Nephron progenitor cell (in vitro differentiated cells): Measurements from ENCODE around the gene PDPK1.
"Not testable (repeated sequence)": the region's sequence is repeated elsewhere in the genome, so short reads cannot be mapped to it uniquely, and the experiment has no call there.

Experiments
- DNase-seq: peaks from one replicate; pipeline ENCODE4 v3.0.0; 2021
- H3K27ac Mint-ChIP-seq: 2 replicates; pipeline ENCODE4 v1.8.0; 2021; ENCODE audit warnings: mild to moderate bottlenecking, moderate library complexity, mixed read lengths
- H3K27me3 Mint-ChIP-seq: 2 replicates; pipeline ENCODE4 v1.8.0; 2021; ENCODE audit warnings: mild to moderate bottlenecking, low read depth, mixed read lengths; ENCODE audit not compliant: poor library complexity
- H3K36me3 Mint-ChIP-seq: 2 replicates; pipeline ENCODE4 v1.8.0; 2021; ENCODE audit warnings: low read depth, mixed read lengths
- H3K4me1 Mint-ChIP-seq: 2 replicates; pipeline ENCODE4 v1.8.0; 2021; ENCODE audit warnings: mixed read lengths
- H3K4me3 Mint-ChIP-seq: 2 replicates; pipeline ENCODE4 v1.8.0; 2021; ENCODE audit warnings: mild to moderate bottlenecking, moderate library complexity, mixed read lengths
- H3K9me3 Mint-ChIP-seq: 2 replicates; pipeline ENCODE4 v1.8.0; 2021; ENCODE audit warnings: mild to moderate bottlenecking, moderate library complexity, mixed read lengths
- CTCF ChIP-seq: fragments of 200-600 bp; sonication (generic); IDR thresholded peaks from 2 replicates; pipeline ENCODE4 v1.5.0; 2021; ENCODE audit warnings: antibody characterized with exemption

PDPK1 gene

GRCh38 chr16:2598723-2599122, 60.9 kb downstream of the PDPK1 start:
- H3K27ac Mint-ChIP-seq = no peak overlapping the region
- peaks cover 2% of the 10 kb centered on the region for H3K36me3 Mint-ChIP-seq
- H3K27me3 Mint-ChIP-seq = no peaks in the 10 kb centered on the region
- no peak for DNase-seq
- no peak overlapping the region for H3K4me3 Mint-ChIP-seq
- H3K4me1 Mint-ChIP-seq = peaks cover 8% of the 10 kb centered on the region
- no peaks in the 10 kb centered on the region for H3K9me3 Mint-ChIP-seq
- TF ChIP-seq CTCF = no peak

GRCh38 chr16:2599165-2599564, 61.3 kb downstream of the PDPK1 start:
- not testable (repeated sequence) for DNase-seq, H3K9me3 Mint-ChIP-seq, H3K27me3 Mint-ChIP-seq, H3K36me3 Mint-ChIP-seq, H3K4me3 Mint-ChIP-seq, H3K4me1 Mint-ChIP-seq, H3K27ac Mint-ChIP-seq

- H3K4me3 Mint-ChIP-seq, H3K36me3 Mint-ChIP-seq, H3K9me3 Mint-ChIP-seq, H3K27me3 Mint-ChIP-seq, H3K27ac Mint-ChIP-seq, DNase-seq, H3K4me1 Mint-ChIP-seq: not testable (repeated sequence)
Observed at GRCh38 chr16:2599785-2600184, 62.0 kb downstream of the PDPK1 start.

GRCh38 chr16:2601301-2602025, 63.6 kb downstream of the PDPK1 start:
- not testable (repeated sequence) for H3K36me3 Mint-ChIP-seq, DNase-seq, H3K27me3 Mint-ChIP-seq, H3K4me3 Mint-ChIP-seq, H3K9me3 Mint-ChIP-seq, H3K27ac Mint-ChIP-seq
- H3K4me1 Mint-ChIP-seq = peaks cover 11% of the 10 kb centered on the region

- not testable (repeated sequence) for H3K27ac Mint-ChIP-seq, H3K36me3 Mint-ChIP-seq, H3K9me3 Mint-ChIP-seq, DNase-seq, H3K27me3 Mint-ChIP-seq
- H3K4me3 Mint-ChIP-seq = peak overlapping the region; percentile 38
- H3K4me1 Mint-ChIP-seq = peaks cover 11% of the 10 kb centered on the region
Observed at GRCh38 chr16:2602175-2602574, 64.4 kb downstream of the PDPK1 start.

- no peak for TF ChIP-seq CTCF
- peaks cover 5% of the 10 kb centered on the region for H3K36me3 Mint-ChIP-seq
- no peaks in the 10 kb centered on the region for H3K9me3 Mint-ChIP-seq
- H3K27ac Mint-ChIP-seq = peak overlapping the region; percentile 88
- H3K4me1 Mint-ChIP-seq = peaks cover 20% of the 10 kb centered on the region
- no peaks in the 10 kb centered on the region for H3K27me3 Mint-ChIP-seq
- peak overlapping the region; percentile 97 for H3K4me3 Mint-ChIP-seq
- DNase-seq = peak; percentile 94
Observed at GRCh38 chr16:2603165-2604015, 65.6 kb downstream of the PDPK1 start.

- H3K4me1 Mint-ChIP-seq = peaks cover 20% of the 10 kb centered on the region
- DNase-seq, H3K27me3 Mint-ChIP-seq, H3K9me3 Mint-ChIP-seq, H3K36me3 Mint-ChIP-seq: not testable (repeated sequence)
- H3K4me3 Mint-ChIP-seq = peak overlapping the region; percentile 97
- peak overlapping the region; percentile 88 for H3K27ac Mint-ChIP-seq
Observed at GRCh38 chr16:2604016-2604369, 66.2 kb downstream of the PDPK1 start.

- H3K4me3 Mint-ChIP-seq, H3K27ac Mint-ChIP-seq, H3K9me3 Mint-ChIP-seq, DNase-seq, H3K27me3 Mint-ChIP-seq: not testable (repeated sequence)
- peaks cover 15% of the 10 kb centered on the region for H3K36me3 Mint-ChIP-seq
- peaks cover 20% of the 10 kb centered on the region for H3K4me1 Mint-ChIP-seq
Observed at GRCh38 chr16:2606820-2607219, 69.0 kb downstream of the PDPK1 start.

GRCh38 chr16:2609345-2609744, 71.5 kb downstream of the PDPK1 start:
- H3K4me3 Mint-ChIP-seq = not testable (repeated sequence)

More at GRCh38 chr16:2609345-2609744, 71.5 kb downstream of the PDPK1 start:
- DNase-seq, H3K27ac Mint-ChIP-seq, H3K9me3 Mint-ChIP-seq, H3K27me3 Mint-ChIP-seq: not testable (repeated sequence)
- Mint-ChIP-seq H3K4me1 (peaks cover 15% of the 10 kb centered on the region), H3K36me3 (peaks cover 15% of the 10 kb centered on the region)
